ENCODE measurements around the gene ZNF614.

ZNF614 gene

DNA sequence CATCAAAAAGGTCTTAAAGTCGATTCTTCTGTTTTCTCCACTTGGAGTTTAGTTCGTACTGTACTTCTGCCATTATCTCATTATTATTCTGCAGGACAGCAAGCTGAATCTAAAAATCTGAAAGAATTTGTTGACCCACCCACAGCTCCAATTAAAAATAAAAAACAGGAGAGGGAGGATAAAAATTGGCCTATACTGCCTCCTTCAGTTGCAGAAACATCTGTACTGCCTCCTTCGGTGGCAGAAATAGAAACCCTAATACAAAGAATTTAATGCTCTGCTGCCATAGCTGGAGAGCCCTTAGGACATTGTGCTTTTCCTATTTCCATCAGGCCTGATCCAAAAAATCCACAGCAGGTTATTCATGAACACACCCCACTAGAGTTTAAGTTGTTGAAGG, 51.3 kb downstream of the ZNF614 start:
- no peak for TF ChIP-seq SIN3A (IDR thresholded peaks at IDR 0.05; ENCODE audit: borderline replicate concordance, insufficient read depth, low read length)
- TF ChIP-seq, protein P1, sequence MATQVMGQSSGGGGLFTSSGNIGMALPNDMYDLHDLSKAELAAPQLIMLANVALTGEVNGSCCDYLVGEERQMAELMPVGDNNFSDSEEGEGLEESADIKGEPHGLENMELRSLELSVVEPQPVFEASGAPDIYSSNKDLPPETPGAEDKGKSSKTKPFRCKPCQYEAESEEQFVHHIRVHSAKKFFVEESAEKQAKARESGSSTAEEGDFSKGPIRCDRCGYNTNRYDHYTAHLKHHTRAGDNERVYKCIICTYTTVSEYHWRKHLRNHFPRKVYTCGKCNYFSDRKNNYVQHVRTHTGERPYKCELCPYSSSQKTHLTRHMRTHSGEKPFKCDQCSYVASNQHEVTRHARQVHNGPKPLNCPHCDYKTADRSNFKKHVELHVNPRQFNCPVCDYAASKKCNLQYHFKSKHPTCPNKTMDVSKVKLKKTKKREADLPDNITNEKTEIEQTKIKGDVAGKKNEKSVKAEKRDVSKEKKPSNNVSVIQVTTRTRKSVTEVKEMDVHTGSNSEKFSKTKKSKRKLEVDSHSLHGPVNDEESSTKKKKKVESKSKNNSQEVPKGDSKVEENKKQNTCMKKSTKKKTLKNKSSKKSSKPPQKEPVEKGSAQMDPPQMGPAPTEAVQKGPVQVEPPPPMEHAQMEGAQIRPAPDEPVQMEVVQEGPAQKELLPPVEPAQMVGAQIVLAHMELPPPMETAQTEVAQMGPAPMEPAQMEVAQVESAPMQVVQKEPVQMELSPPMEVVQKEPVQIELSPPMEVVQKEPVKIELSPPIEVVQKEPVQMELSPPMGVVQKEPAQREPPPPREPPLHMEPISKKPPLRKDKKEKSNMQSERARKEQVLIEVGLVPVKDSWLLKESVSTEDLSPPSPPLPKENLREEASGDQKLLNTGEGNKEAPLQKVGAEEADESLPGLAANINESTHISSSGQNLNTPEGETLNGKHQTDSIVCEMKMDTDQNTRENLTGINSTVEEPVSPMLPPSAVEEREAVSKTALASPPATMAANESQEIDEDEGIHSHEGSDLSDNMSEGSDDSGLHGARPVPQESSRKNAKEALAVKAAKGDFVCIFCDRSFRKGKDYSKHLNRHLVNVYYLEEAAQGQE (IDR thresholded peaks at IDR 0.05; ENCODE audit: insufficient read depth in 1 of 2, low read depth in 2 of 2, low read length in 2 of 2): no peak
- TF ChIP-seq TAF1 (IDR thresholded peaks at IDR 0.05; ENCODE audit: borderline replicate concordance, insufficient read depth, low read length): no peak
- no peak for TF ChIP-seq FOXP2 (optimal IDR thresholded peaks at IDR 0.05; ENCODE audit: borderline replicate concordance, extremely low read depth, extremely low read length, insufficient read depth)
- no peak for TF ChIP-seq POLR2AphosphoS5 (IDR thresholded peaks at IDR 0.05; ENCODE audit: low read depth, low read length)

DNA sequence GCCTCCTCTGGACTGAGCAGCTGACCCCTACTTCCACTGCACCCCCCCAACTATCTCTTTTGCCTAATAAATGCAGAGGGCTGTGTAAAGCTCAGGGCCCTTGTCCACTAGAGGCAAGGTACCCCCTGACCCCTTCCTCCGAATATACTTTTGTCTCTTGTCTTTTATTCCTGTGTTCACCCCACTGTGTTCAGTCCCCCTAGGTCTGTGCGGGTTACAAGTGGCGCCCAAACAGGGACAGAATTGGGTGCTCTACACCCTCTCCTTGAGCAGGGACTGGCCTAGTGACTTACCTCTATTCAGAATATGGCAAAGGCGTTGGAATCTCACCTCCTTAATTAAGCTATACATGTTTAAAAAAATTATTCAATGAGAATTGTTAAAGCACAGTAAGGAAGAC, 56.6 kb downstream of the ZNF614 start:
- TF ChIP-seq FOXP2 (optimal IDR thresholded peaks at IDR 0.05; ENCODE audit: borderline replicate concordance, extremely low read depth, extremely low read length, insufficient read depth): no peak
- TF ChIP-seq, protein P1 (IDR thresholded peaks at IDR 0.05; ENCODE audit: insufficient read depth in 1 of 2, low read depth in 2 of 2, low read length in 2 of 2): no peak
- no peak for TF ChIP-seq POLR2AphosphoS5 (IDR thresholded peaks at IDR 0.05; ENCODE audit: low read depth, low read length)
- no peak for TF ChIP-seq TAF1 (IDR thresholded peaks at IDR 0.05; ENCODE audit: borderline replicate concordance, insufficient read depth, low read length)
- no peak for TF ChIP-seq SIN3A (IDR thresholded peaks at IDR 0.05; ENCODE audit: borderline replicate concordance, insufficient read depth, low read length)

DNA sequence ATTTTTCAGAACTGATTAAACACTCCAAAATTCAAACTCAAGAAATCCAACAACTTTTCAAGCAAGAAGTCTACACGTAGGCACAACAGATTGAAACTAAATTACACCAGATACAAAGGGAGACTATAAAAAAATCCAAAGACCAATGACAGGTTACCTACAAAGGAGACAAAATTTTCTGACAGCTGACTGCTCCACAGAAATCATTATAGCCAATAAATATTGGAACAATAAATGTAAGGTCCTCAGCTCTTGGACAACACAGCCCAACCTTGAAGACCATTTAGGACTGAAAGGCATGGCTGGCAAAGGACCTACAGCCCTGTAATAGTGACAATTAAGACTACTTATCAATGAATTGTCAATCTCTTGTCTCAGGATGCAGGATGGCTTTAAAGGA, 57.5 kb downstream of the ZNF614 start:
- no peak for TF ChIP-seq FOXP2 (optimal IDR thresholded peaks at IDR 0.05; ENCODE audit: borderline replicate concordance, extremely low read depth, extremely low read length, insufficient read depth)
- no peak for TF ChIP-seq TAF1 (IDR thresholded peaks at IDR 0.05; ENCODE audit: borderline replicate concordance, insufficient read depth, low read length)
- TF ChIP-seq, protein P1 (IDR thresholded peaks at IDR 0.05; ENCODE audit: insufficient read depth in 1 of 2, low read depth in 2 of 2, low read length in 2 of 2): no peak

DNA sequence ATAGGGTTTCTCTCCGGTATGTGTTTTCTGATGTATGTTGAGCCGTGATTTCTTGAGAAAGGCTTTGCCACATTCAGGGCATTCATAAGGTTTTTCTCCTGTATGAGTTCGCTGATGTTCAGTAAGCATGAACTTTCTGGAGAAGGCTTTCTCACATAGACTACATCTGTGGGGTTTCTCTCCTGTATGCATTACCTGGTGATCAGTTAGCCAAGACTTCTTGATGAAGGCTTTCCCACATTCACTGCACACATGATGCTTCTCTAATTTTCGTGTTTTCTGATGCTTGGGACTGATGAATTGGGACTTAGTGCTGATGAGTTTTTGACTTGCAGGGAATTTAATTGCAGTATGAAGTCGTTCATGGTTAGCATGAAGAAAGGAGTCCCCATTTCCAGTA, 62.6 kb downstream of the ZNF614 start:
- TF ChIP-seq POLR2AphosphoS5 (IDR thresholded peaks at IDR 0.05; ENCODE audit: low read depth, low read length): no peak
- TF ChIP-seq SIN3A (IDR thresholded peaks at IDR 0.05; ENCODE audit: borderline replicate concordance, insufficient read depth, low read length): no peak
- no peak for TF ChIP-seq TAF1 (IDR thresholded peaks at IDR 0.05; ENCODE audit: borderline replicate concordance, insufficient read depth, low read length)
- no peak for TF ChIP-seq FOXP2 (optimal IDR thresholded peaks at IDR 0.05; ENCODE audit: borderline replicate concordance, extremely low read depth, extremely low read length, insufficient read depth)
- TF ChIP-seq, protein P1 (IDR thresholded peaks at IDR 0.05; ENCODE audit: insufficient read depth in 1 of 2, low read depth in 2 of 2, low read length in 2 of 2): no peak

Measured in PFSK-1 (cell line).